Neuron (in vitro differentiated cells): ENCODE data around the gene ITGB1.
A peak's percentile ranks its signal among the peaks of the same experiment; 100 is the strongest.
"Not testable (repeated sequence)": the region's sequence is repeated elsewhere in the genome, so short reads cannot be mapped to it uniquely, and the experiment has no call there.

Source experiments
- H2AFZ ChIP-seq: one replicate; pipeline ENCODE4 v1.6.1; 2013; ENCODE audit warnings: low read depth, mild to moderate bottlenecking, inconsistent platforms, low read length, moderate library complexity
- H3K27me3 ChIP-seq: one replicate; pipeline ENCODE4 v1.6.1; 2013; ENCODE audit warnings: low read length; ENCODE audit not compliant: insufficient read depth
- H3K36me3 ChIP-seq: one replicate; pipeline ENCODE4 v1.6.1; 2013; ENCODE audit warnings: low read length; ENCODE audit not compliant: insufficient read depth
- H3K4me1 ChIP-seq: one replicate; pipeline ENCODE4 v1.6.1; 2013; ENCODE audit warnings: low read length; ENCODE audit not compliant: insufficient read depth
- H3K4me3 ChIP-seq: 2 replicates; pipeline ENCODE4 v1.5.1; 2013; ENCODE audit warnings: mild to moderate bottlenecking, low read length, moderate library complexity
- H3K9me3 ChIP-seq: one replicate; pipeline ENCODE4 v1.6.1; 2013; ENCODE audit warnings: low read length

Gene ITGB1

DNA sequence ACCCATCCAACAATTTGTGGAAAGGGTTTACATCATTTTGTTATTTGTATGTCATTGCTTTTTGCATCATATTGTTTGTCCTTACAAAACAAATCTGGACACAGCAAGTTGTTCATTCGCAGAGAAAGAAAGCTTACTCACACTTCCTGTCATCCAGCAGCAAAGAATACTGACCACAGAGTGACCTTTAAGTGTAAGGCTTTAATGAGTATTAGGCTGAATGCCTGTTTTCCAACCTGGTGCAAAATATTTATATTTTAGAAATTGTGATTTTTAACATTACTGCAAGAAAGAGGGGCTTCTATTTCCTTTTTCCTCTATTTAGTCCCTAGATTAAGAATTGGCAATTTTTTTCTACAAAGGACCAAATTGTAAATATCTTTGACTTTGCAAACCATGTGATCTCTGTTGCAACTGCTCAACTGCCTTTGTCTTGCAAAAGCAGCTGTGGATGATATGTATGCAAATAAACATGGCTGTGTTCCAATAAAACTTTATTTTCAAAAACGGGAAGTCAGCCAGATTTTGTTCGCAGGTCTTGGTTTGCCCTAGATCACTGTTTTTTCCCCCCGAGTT is 27.8 kb upstream of the ITGB1 start:
- no peak overlapping the region for H2AFZ ChIP-seq
- H3K4me3 ChIP-seq = no peak overlapping the region
- H3K36me3 ChIP-seq = no peaks in the 10 kb centered on the region
- H3K4me1 ChIP-seq = peaks cover 16% of the 10 kb centered on the region
- no peaks in the 10 kb centered on the region for H3K9me3 ChIP-seq
- no peaks in the 10 kb centered on the region for H3K27me3 ChIP-seq

DNA sequence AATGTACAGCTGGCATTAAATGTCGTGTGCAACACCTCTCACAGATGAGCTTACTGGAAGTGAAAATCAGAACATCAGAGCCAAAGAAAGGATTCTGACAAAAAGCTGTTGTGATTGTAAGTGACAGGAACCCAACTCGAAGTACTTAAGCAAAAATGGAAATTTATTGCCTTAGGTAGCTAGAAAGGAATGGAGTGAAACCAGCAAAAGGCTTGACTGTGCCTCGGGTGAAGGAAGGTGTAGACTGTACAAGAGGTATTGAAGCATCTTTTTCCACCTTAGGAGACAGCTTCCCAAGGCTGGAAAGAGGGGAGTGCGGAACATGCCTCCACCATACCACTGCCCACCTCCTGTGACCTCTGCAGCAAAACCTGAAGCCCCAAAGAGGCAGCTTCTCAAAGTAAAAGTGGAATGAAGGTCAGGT is 27.3 kb upstream of the ITGB1 start:
- Histone ChIP-seq H3K27me3 (no peaks in the 10 kb centered on the region), H3K36me3 (no peaks in the 10 kb centered on the region), H3K4me1 (peaks cover 16% of the 10 kb centered on the region), H3K9me3 (no peaks in the 10 kb centered on the region), H3K4me3 (no peak overlapping the region), H2AFZ (no peak overlapping the region)

DNA sequence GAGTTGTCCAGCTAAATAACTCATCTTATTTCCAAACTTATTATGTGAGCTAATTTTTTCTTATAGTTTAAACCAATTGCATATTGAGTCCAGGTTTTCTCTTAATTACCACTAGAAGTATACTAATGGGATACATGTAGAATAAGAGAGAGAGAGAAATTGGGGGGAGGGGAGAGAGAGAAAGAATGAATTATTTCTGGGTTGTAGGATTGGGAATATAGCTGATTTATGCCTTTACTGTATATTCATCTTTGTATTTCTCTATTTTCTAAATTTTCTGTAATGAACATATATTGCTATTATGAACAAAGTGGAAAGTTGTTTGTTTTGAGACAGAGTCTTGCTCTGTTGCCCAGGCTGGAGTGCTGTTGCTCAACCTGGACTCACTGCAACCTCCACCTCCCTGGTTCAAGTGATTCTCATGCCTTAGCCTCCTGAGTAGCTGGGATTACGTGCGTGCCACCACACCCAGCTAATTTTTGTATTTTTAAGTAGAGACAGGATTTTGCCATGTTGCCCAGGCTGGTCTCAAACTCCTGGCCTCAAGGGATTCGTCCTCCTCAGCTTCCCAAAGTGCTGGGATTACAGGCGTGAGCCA is 26.1 kb upstream of the ITGB1 start:
- no peak overlapping the region for H3K4me3 ChIP-seq
- no peaks in the 10 kb centered on the region for H3K27me3 ChIP-seq
- no peaks in the 10 kb centered on the region for H3K36me3 ChIP-seq
- H3K9me3 ChIP-seq = no peaks in the 10 kb centered on the region
- H3K4me1 ChIP-seq = peaks cover 16% of the 10 kb centered on the region
- H2AFZ ChIP-seq = no peak overlapping the region

GRCh38 chr10:32982911-32983909 is 25.2 kb upstream of the ITGB1 start:
- H3K4me3 ChIP-seq = no peak overlapping the region
- H3K27me3 ChIP-seq = no peaks in the 10 kb centered on the region
- H3K4me1 ChIP-seq = peaks cover 16% of the 10 kb centered on the region
- H3K36me3 ChIP-seq = no peaks in the 10 kb centered on the region
- H2AFZ ChIP-seq = no peak overlapping the region
- H3K9me3 ChIP-seq = no peaks in the 10 kb centered on the region

- no peaks in the 10 kb centered on the region for H3K9me3 ChIP-seq
- no peak overlapping the region for H3K4me3 ChIP-seq
- H2AFZ ChIP-seq = peak overlapping the region; percentile 76
- no peaks in the 10 kb centered on the region for H3K36me3 ChIP-seq
- H3K4me1 ChIP-seq = peaks cover 16% of the 10 kb centered on the region
- H3K27me3 ChIP-seq = no peaks in the 10 kb centered on the region
Observed at GRCh38 chr10:32982293-32982709, 24.3 kb upstream of the ITGB1 start.

GRCh38 chr10:32981760-32982159 is 23.7 kb upstream of the ITGB1 start:
- Histone ChIP-seq H2AFZ (peak overlapping the region; percentile 76), H3K4me1 (peaks cover 16% of the 10 kb centered on the region), H3K36me3 (no peaks in the 10 kb centered on the region), H3K9me3 (no peaks in the 10 kb centered on the region), H3K27me3 (no peaks in the 10 kb centered on the region), H3K4me3 (no peak overlapping the region)

GRCh38 chr10:32980558-32981468 is 22.8 kb upstream of the ITGB1 start:
- Histone ChIP-seq H3K4me1 (peaks cover 16% of the 10 kb centered on the region), H3K4me3 (peak overlapping the region; percentile 53), H3K27me3 (no peaks in the 10 kb centered on the region), H2AFZ (peak overlapping the region; percentile 56), H3K9me3 (no peaks in the 10 kb centered on the region), H3K36me3 (no peaks in the 10 kb centered on the region)

- Histone ChIP-seq H3K27me3 (no peaks in the 10 kb centered on the region), H3K4me1 (peaks cover 16% of the 10 kb centered on the region), H3K9me3 (no peaks in the 10 kb centered on the region), H2AFZ (peak overlapping the region; percentile 56), H3K36me3 (no peaks in the 10 kb centered on the region), H3K4me3 (peak overlapping the region; percentile 53)
Observed at GRCh38 chr10:32980242-32980557, 22.2 kb upstream of the ITGB1 start.

DNA sequence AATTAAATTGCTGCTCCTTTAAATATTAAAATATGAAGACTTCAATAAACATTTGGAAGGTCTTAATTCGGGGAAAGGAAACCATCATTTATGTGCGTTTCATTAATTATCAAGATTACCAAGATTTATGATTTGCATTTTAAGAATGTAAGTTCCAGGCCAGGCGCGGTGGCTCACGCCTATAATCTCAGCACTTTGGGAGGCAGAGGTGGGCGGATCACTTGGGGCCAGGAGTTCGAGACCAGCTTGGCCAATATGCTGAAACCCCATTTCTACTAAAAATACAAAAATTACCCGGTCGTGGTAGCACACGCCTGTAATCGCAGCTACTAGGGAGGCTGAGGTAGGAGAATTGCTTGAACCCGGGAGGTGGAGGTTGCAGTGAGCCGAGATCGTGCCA is 21.7 kb upstream of the ITGB1 start:
- not testable (repeated sequence) for H3K27me3 ChIP-seq, H3K9me3 ChIP-seq, H3K36me3 ChIP-seq
- Histone ChIP-seq H3K4me3 (peak overlapping the region; percentile 53), H3K4me1 (peaks cover 16% of the 10 kb centered on the region), H2AFZ (peak overlapping the region; percentile 56)

GRCh38 chr10:32979041-32979440 is 21.0 kb upstream of the ITGB1 start:
- Histone ChIP-seq H3K36me3 (no peaks in the 10 kb centered on the region), H3K4me3 (no peak overlapping the region), H2AFZ (no peak overlapping the region), H3K27me3 (no peaks in the 10 kb centered on the region), H3K9me3 (no peaks in the 10 kb centered on the region), H3K4me1 (peaks cover 16% of the 10 kb centered on the region)

GRCh38 chr10:32977846-32978809 is 20.1 kb upstream of the ITGB1 start:
- H3K27me3 ChIP-seq, H3K9me3 ChIP-seq, H2AFZ ChIP-seq, H3K36me3 ChIP-seq, H3K4me3 ChIP-seq: not testable (repeated sequence)
- H3K4me1 ChIP-seq = peaks cover 11% of the 10 kb centered on the region

DNA sequence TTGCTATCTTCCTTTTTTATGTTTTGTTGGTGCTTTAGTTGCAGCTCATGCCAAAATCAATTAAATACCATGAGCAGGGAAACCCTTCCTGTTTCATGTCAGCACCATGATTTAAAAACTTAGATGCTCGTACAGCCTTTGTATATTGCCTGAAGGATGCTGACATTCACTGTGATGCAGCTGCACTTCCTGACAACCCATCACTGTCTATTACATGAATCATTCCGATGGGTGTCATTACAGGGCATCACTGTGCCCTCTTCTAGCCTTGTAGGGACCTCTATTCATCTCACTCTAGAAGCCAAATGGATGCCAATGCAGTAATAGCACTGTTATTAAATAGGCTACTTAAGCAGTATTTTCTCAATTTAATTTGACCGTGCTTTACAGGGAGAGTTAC is 18.3 kb upstream of the ITGB1 start:
- no peak overlapping the region for H3K4me3 ChIP-seq
- no peak overlapping the region for H2AFZ ChIP-seq
- H3K27me3 ChIP-seq = no peaks in the 10 kb centered on the region
- H3K9me3 ChIP-seq = no peaks in the 10 kb centered on the region
- no peaks in the 10 kb centered on the region for H3K36me3 ChIP-seq
- peaks cover 9% of the 10 kb centered on the region for H3K4me1 ChIP-seq
